ENCODE measurements around the gene ABHD16B.

DNA sequence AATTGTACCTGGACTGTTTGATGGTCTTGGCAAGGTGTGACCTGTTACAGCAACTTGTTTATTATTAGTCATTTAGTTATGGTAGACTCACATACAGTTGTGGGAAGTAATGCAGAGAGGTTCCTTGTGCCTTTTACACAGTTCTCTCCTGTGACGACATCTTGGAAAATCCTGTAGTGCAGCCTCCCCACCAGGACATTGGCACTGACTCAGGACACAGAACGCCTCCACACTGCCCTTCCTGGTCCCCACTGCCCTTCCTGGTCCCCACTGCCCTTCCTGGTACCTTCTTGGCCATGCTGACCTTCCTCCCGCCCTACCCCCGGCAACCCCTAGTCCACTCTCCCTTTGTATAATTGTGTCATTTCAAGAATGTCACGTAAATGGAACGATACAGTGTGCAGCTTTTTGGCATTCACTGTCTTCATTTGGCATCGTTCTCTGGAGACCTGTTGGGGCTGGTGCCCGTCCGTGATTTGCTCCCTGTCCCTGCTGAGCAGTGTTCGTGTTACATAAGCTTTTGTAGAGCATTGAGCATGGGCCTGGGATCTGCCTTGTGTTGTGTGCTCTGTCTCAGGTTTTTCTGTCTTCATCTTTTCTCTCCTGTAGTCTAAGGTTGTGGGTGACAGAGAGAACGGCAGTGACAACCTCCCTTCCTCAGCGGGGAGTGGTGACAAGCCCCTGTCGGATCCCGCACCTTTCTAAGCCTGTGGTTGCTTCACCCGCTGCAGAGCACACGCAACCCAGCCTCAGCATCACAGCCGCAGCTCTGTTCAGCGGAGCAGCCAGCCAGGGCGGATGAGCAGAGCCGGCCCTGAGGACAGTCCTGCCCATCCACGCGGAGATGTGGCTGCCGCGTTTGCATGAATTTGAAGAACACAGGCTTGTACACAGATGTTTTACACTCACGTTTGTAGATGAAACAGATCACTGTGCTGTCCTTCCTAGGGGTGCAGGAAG is 28.2 kb downstream of the ABHD16B start:
- TF ChIP-seq, protein P1, sequence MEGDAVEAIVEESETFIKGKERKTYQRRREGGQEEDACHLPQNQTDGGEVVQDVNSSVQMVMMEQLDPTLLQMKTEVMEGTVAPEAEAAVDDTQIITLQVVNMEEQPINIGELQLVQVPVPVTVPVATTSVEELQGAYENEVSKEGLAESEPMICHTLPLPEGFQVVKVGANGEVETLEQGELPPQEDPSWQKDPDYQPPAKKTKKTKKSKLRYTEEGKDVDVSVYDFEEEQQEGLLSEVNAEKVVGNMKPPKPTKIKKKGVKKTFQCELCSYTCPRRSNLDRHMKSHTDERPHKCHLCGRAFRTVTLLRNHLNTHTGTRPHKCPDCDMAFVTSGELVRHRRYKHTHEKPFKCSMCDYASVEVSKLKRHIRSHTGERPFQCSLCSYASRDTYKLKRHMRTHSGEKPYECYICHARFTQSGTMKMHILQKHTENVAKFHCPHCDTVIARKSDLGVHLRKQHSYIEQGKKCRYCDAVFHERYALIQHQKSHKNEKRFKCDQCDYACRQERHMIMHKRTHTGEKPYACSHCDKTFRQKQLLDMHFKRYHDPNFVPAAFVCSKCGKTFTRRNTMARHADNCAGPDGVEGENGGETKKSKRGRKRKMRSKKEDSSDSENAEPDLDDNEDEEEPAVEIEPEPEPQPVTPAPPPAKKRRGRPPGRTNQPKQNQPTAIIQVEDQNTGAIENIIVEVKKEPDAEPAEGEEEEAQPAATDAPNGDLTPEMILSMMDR (optimal IDR thresholded peaks at IDR 0.05 in 1 of 3, IDR thresholded peaks at IDR 0.05 in 1 of 3, conservative IDR thresholded peaks at IDR 0.05 in 1 of 3; ENCODE audit: extremely low read depth in 1 of 3, insufficient read depth in 2 of 3, low read length in 3 of 3), result no peak
- no peak for TF ChIP-seq EZH2 (IDR thresholded peaks at IDR 0.05; ENCODE audit: low read length)

All from keratinocyte (primary cell).